ENCODE measurements around the gene ATF2.

Gene ATF2

DNA sequence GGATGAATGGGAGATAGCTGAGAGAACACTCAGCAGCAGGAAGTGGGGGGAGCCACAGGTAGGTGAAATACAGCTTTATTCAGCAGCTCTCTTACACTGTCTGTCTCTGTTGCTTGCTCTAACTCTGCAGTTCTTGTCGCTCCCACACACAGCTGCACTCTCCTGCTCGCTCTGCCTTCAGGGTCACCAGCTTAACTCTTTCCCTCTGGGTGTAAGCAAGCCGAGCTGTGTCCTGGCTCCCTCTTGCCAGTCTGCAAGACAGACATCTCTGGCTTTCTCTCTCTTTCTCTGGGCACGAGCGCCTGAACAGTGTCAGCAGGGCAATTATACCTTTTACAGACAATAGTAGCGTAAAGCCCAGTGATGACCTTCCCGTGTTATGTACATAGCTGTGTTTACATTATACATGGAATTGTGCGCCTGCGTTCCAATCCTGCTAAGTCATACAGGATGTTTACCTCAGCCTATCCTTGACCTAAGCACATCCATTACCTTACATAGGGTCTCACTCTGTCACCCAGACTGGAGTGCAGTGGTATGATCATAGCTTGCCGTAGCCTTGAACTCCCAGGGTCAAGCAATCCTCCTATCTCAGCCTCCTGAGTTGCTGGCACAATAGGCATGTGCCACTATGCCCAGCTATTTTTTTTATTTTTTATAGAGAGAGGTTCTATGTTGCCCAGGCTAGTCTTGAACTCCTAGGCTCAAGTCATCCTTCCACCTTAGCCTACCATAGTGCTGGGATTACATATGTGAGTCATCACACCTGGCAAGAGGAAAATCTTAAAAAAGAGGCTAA is 105.0 kb downstream of the ATF2 start:
- Histone ChIP-seq H3K36me3 (ENCODE audit: control insufficient read depth, insufficient read depth, low read length) (no peaks in the 10 kb centered on the region), H3K4me3 (ENCODE audit: insufficient read depth, low read depth, low read length) (no peak overlapping the region), H3K27me3 (ENCODE audit: control insufficient read depth, insufficient read depth, low read length, poor library complexity, severe bottlenecking) (no peaks in the 10 kb centered on the region), H3K9me3 (ENCODE audit: control insufficient read depth, low read length) (no peaks in the 10 kb centered on the region), H3K27ac (ENCODE audit: insufficient read depth, low read depth, low read length, poor library complexity, severe bottlenecking) (no peak overlapping the region), H3K4me1 (ENCODE audit: control insufficient read depth, insufficient read depth, low read length) (peaks cover 5% of the 10 kb centered on the region)
- 91 to 94% methylated on average over 10 of the region's 10 CpGs for WGBS, 2 experiments

DNA sequence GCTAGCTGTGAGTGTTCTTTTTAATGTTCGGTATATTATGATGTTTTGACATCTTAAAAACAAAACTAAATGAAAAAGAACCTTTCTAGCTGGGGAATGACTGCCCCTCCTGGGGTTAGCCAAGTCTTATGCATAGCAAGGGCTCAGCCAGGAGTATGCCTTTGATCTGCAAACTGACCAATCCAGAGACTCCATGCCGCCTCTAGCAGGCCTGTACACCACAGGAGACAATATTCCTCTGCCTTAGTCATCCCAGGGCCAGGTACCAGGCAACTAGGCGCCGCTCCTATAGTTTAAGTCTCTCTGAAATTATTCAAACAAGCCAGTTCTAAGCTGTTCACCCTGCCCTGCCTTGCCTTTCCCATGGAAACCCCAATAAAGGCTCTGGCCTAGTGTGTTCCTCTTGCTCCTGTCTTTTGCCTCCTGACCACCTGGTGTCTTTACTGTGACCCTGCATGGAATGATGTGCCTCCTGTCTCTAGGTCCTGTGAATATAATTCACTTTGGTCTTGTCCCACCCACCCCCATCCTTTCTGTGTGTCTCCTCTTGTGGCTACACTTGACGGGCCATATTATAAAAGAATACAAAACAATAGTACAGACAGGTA is 110.8 kb downstream of the ATF2 start:
- Histone ChIP-seq H3K27me3 (ENCODE audit: control insufficient read depth, insufficient read depth, low read length, poor library complexity, severe bottlenecking) (no peaks in the 10 kb centered on the region), H3K4me3 (ENCODE audit: insufficient read depth, low read depth, low read length) (no peak overlapping the region), H3K9me3 (ENCODE audit: control insufficient read depth, low read length) (no peaks in the 10 kb centered on the region), H3K36me3 (ENCODE audit: control insufficient read depth, insufficient read depth, low read length) (no peaks in the 10 kb centered on the region), H3K27ac (ENCODE audit: insufficient read depth, low read depth, low read length, poor library complexity, severe bottlenecking) (no peak overlapping the region), H3K4me1 (ENCODE audit: control insufficient read depth, insufficient read depth, low read length) (peaks cover 7% of the 10 kb centered on the region)
- WGBS, 2 experiments = 32 to 47% methylated on average over 4 to 5 of the region's 5 CpGs

DNA sequence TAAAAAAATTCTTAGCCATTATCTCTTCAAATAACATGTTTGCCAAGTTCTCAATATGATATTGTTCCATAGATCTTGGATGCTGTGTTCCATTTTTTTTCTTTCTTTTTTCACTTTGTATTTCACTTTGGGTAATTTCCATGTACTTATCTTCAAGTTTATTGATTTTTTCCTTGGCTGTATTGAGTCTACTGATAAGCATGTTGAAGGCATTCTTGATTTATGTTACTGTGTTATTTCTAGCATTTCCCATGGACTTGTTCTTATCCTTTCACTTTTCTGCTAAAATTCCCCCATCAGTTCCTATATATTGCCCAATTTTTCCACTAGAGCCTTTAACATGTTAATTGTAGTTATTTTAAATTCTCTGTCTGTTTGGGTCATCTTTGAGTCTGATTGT is 112.0 kb downstream of the ATF2 start:
- H3K4me3 ChIP-seq (ENCODE audit: insufficient read depth, low read depth, low read length) = no peak overlapping the region
- no peak overlapping the region for H3K27ac ChIP-seq (ENCODE audit: insufficient read depth, low read depth, low read length, poor library complexity, severe bottlenecking)
- H3K27me3 ChIP-seq (ENCODE audit: control insufficient read depth, insufficient read depth, low read length, poor library complexity, severe bottlenecking) = no peaks in the 10 kb centered on the region
- no peaks in the 10 kb centered on the region for H3K9me3 ChIP-seq (ENCODE audit: control insufficient read depth, low read length)
- H3K4me1 ChIP-seq (ENCODE audit: control insufficient read depth, insufficient read depth, low read length) = peaks cover 7% of the 10 kb centered on the region
- no peaks in the 10 kb centered on the region for H3K36me3 ChIP-seq (ENCODE audit: control insufficient read depth, insufficient read depth, low read length)

DNA sequence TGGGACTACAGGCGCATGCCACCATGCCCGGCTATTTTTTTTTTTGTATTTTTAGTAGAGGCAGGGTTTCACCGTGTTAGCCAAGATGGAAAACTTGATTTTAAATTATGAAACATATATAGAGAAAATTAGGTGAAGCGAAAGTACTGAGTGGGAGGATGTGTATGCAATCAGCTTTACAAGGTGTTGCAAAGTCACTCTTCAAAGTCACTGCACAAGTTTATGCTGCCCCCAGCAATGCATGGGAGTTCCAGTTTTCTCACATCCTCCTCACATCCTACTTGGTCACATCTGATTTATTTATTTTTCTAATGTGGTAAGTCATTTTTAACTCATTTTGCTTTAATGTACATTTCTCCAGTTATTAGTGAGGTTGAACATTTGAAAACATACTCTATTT is 113.7 kb downstream of the ATF2 start:
- no peak overlapping the region for H3K27ac ChIP-seq (ENCODE audit: insufficient read depth, low read depth, low read length, poor library complexity, severe bottlenecking)
- H3K36me3 ChIP-seq (ENCODE audit: control insufficient read depth, insufficient read depth, low read length) = no peaks in the 10 kb centered on the region
- WGBS, 2 experiments = 89 to 92% methylated on average over 4 of the region's 4 CpGs
- no peak overlapping the region for H3K4me3 ChIP-seq (ENCODE audit: insufficient read depth, low read depth, low read length)
- no peaks in the 10 kb centered on the region for H3K27me3 ChIP-seq (ENCODE audit: control insufficient read depth, insufficient read depth, low read length, poor library complexity, severe bottlenecking)
- no peaks in the 10 kb centered on the region for H3K9me3 ChIP-seq (ENCODE audit: control insufficient read depth, low read length)
- peaks cover 7% of the 10 kb centered on the region for H3K4me1 ChIP-seq (ENCODE audit: control insufficient read depth, insufficient read depth, low read length)

DNA sequence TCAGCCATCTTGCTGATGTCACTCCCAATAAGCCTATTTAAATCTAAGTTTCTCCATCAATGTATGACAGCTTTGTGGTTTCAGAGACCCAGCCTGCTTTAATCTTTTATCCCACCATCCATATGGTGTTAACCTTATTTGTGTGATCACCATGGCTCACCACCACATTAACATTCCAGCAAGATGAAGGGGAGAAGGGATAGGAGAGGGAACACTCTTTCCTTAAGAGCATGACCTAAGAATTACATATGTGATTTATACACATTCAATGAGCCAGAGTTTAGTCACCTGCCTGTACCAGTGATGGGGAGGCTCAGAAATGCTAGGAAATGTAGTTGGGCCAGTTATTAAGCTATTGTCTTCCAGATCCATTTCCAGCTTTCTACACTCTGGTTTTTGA is 118.3 kb downstream of the ATF2 start:
- Histone ChIP-seq H3K9me3 (ENCODE audit: control insufficient read depth, low read length) (no peaks in the 10 kb centered on the region), H3K27me3 (ENCODE audit: control insufficient read depth, insufficient read depth, low read length, poor library complexity, severe bottlenecking) (no peaks in the 10 kb centered on the region), H3K4me3 (ENCODE audit: insufficient read depth, low read depth, low read length) (no peak overlapping the region), H3K4me1 (ENCODE audit: control insufficient read depth, insufficient read depth, low read length) (no peaks in the 10 kb centered on the region), H3K36me3 (ENCODE audit: control insufficient read depth, insufficient read depth, low read length) (no peaks in the 10 kb centered on the region), H3K27ac (ENCODE audit: insufficient read depth, low read depth, low read length, poor library complexity, severe bottlenecking) (no peak overlapping the region)

DNA sequence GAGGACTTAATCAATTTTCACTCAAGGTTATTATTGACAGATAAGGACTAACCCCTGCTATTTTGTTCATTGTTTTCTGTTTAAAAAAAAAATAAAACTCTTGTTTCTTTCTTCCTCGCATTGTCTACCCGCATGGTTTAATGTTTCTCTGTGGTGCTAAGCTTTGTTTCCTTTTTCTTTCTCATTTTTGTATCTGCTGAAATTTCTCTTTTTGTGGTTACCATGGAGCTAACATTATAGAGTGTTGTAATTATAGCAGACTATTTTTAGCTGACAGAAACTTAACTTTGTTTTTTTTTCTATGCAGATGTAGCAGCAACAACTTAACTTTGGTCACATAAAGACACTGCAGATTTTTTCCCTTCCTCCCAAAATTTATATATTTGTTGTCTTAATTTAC is 119.7 kb downstream of the ATF2 start:
- Histone ChIP-seq H3K27ac (ENCODE audit: insufficient read depth, low read depth, low read length, poor library complexity, severe bottlenecking) (no peak overlapping the region), H3K36me3 (ENCODE audit: control insufficient read depth, insufficient read depth, low read length) (no peaks in the 10 kb centered on the region), H3K4me1 (ENCODE audit: control insufficient read depth, insufficient read depth, low read length) (no peaks in the 10 kb centered on the region), H3K4me3 (ENCODE audit: insufficient read depth, low read depth, low read length) (no peak overlapping the region), H3K9me3 (ENCODE audit: control insufficient read depth, low read length) (no peaks in the 10 kb centered on the region), H3K27me3 (ENCODE audit: control insufficient read depth, insufficient read depth, low read length, poor library complexity, severe bottlenecking) (no peaks in the 10 kb centered on the region)
- WGBS, 2 experiments = 77 to 100% methylated on average over 2 of the region's 2 CpGs

DNA sequence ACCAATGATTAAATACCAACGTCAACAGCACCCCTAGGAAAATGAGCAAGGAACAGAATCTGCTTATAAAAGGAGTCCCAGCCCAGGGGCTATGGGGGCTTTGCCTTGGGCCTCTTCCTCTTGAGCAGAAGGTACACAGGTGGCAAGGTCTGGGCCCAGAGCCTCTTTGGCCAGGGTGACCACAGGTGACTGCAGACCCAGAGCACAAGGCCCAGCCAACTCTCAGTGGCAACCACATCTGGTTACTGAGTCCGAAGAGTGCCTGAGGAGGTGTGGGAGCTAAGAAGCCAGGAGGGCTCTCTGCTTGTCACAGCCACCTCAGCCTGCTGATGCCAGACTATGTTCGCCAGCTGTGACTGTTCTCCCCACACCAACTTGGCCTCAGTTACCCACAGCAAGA is 128.5 kb downstream of the ATF2 start:
- WGBS, 2 experiments = 86 to 96% methylated on average over 3 of the region's 3 CpGs
- Histone ChIP-seq H3K27me3 (ENCODE audit: control insufficient read depth, insufficient read depth, low read length, poor library complexity, severe bottlenecking) (no peaks in the 10 kb centered on the region), H3K4me1 (ENCODE audit: control insufficient read depth, insufficient read depth, low read length) (no peaks in the 10 kb centered on the region), H3K4me3 (ENCODE audit: insufficient read depth, low read depth, low read length) (no peak overlapping the region), H3K36me3 (ENCODE audit: control insufficient read depth, insufficient read depth, low read length) (no peaks in the 10 kb centered on the region), H3K27ac (ENCODE audit: insufficient read depth, low read depth, low read length, poor library complexity, severe bottlenecking) (no peak overlapping the region), H3K9me3 (ENCODE audit: control insufficient read depth, low read length) (no peaks in the 10 kb centered on the region)

DNA sequence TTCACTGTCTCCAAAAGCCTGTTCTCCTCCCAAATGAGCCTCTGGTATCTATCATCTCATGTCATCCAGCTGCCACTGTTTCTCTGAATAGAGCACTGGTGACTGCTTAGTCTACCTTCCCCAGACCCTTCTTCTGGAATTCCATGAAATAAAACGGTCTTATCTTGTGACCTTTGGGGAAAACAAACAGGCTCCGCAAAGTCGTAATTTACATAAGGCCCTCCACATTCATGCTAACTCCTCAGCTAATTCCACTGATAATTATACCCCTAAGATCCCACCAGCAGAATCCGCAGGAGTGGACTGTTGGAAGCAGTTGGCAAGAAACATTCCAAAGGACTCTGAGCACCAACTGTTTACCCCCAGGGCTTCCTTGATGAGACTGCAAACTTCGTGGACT is 129.0 kb downstream of the ATF2 start:
- no peaks in the 10 kb centered on the region for H3K27me3 ChIP-seq (ENCODE audit: control insufficient read depth, insufficient read depth, low read length, poor library complexity, severe bottlenecking)
- H3K9me3 ChIP-seq (ENCODE audit: control insufficient read depth, low read length) = no peaks in the 10 kb centered on the region
- H3K27ac ChIP-seq (ENCODE audit: insufficient read depth, low read depth, low read length, poor library complexity, severe bottlenecking) = no peak overlapping the region
- no peaks in the 10 kb centered on the region for H3K36me3 ChIP-seq (ENCODE audit: control insufficient read depth, insufficient read depth, low read length)
- WGBS, 2 experiments = 89 to 90% methylated on average over 5 of the region's 5 CpGs
- no peak overlapping the region for H3K4me3 ChIP-seq (ENCODE audit: insufficient read depth, low read depth, low read length)
- H3K4me1 ChIP-seq (ENCODE audit: control insufficient read depth, insufficient read depth, low read length) = no peaks in the 10 kb centered on the region

DNA sequence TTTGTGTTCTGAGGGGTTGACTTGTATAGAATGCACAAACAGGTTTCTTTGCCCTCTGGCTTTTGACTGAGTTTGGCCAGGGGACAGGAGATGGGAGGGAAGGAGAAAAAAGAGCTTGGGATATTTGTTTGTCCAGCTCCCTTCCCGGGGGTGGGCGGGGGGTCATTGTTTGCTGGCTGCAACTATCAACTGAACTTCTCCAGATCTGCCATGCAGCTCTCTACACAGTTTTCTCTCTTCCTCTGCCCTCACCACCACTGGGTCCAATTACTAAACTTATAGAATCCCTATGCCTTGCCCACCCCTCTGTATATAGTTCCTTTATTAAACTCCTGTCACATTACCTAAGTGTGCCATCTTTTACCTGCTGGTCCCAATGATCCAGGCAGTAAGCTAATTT is 130.1 kb downstream of the ATF2 start:
- no peak overlapping the region for H3K4me3 ChIP-seq (ENCODE audit: insufficient read depth, low read depth, low read length)
- H3K36me3 ChIP-seq (ENCODE audit: control insufficient read depth, insufficient read depth, low read length) = no peaks in the 10 kb centered on the region
- no peak overlapping the region for H3K27ac ChIP-seq (ENCODE audit: insufficient read depth, low read depth, low read length, poor library complexity, severe bottlenecking)
- no peaks in the 10 kb centered on the region for H3K9me3 ChIP-seq (ENCODE audit: control insufficient read depth, low read length)
- no peaks in the 10 kb centered on the region for H3K4me1 ChIP-seq (ENCODE audit: control insufficient read depth, insufficient read depth, low read length)
- H3K27me3 ChIP-seq (ENCODE audit: control insufficient read depth, insufficient read depth, low read length, poor library complexity, severe bottlenecking) = no peaks in the 10 kb centered on the region
- WGBS, 2 experiments = 96 to 100% methylated on average over 2 of the region's 2 CpGs

DNA sequence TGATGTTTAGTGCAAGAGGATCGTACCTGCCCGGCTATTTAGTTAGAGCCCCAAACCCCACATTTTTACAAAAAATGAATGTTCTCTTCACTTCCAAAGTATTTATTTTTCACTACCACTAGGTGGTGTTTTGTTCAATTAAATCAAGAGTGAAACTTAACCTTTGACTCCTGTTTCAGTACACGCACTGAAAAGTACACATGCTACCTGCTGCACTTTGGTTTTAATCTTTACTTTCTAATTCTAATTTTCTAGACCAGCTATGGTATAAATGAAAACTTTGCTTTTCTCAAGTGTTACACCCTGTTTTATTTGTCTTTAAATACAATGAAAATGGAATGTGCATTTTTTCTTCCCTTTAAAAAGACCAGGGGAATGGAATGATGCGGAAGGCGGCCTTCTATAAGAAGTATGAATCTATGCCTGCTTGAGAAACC is 131.4 kb downstream of the ATF2 start:
- Histone ChIP-seq H3K9me3 (ENCODE audit: control insufficient read depth, low read length) (no peaks in the 10 kb centered on the region), H3K4me3 (ENCODE audit: insufficient read depth, low read depth, low read length) (no peak overlapping the region), H3K4me1 (ENCODE audit: control insufficient read depth, insufficient read depth, low read length) (no peaks in the 10 kb centered on the region), H3K27me3 (ENCODE audit: control insufficient read depth, insufficient read depth, low read length, poor library complexity, severe bottlenecking) (no peaks in the 10 kb centered on the region), H3K36me3 (ENCODE audit: control insufficient read depth, insufficient read depth, low read length) (no peaks in the 10 kb centered on the region), H3K27ac (ENCODE audit: insufficient read depth, low read depth, low read length, poor library complexity, severe bottlenecking) (no peak overlapping the region)
- 63 to 74% methylated on average over 3 to 5 of the region's 5 CpGs for WGBS, 2 experiments

Measured in ectodermal cell (in vitro differentiated cells).